Kasumi-1 (cell line): ENCODE data around the gene KRT2.

Experiments used
- DNase-seq, 2 experiments: peaks; one replicate each; lab custom pipeline; 2025; lab: John Stamatoyannopoulos, UW

The KRT2 gene

DNA sequence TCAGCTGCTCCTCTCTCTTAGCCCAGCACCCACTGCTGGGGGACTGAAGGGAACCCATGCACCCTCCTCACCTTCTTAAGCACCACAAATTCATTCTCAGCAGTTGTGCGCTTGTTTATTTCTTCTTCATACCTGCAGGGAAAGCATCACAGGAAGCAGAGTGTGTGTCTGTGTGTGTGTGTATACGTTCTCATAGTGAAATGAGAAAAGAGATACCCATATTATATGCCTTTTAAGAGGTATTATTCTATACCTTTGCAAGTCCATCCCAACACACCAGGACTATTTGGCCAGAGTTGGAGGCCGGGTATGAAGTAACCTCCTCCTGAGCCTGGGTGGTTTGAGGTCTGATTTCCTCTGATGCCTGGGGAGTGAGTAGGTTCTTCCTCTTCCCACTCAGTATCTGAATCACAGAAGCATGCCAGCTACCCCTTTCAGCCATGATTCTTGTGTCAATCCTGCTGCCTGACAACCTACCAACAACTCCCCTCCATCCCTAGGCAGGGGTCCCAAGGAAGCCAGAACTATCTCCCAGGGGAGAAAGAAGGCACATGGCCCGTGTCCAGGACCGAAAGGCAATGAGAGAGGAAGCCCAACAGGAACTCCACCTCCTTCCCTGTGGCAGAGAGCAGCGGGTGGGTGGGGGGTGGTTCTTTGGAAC lies 36.7 kb downstream of the KRT2 start:
- no peak for DNase-seq

DNA sequence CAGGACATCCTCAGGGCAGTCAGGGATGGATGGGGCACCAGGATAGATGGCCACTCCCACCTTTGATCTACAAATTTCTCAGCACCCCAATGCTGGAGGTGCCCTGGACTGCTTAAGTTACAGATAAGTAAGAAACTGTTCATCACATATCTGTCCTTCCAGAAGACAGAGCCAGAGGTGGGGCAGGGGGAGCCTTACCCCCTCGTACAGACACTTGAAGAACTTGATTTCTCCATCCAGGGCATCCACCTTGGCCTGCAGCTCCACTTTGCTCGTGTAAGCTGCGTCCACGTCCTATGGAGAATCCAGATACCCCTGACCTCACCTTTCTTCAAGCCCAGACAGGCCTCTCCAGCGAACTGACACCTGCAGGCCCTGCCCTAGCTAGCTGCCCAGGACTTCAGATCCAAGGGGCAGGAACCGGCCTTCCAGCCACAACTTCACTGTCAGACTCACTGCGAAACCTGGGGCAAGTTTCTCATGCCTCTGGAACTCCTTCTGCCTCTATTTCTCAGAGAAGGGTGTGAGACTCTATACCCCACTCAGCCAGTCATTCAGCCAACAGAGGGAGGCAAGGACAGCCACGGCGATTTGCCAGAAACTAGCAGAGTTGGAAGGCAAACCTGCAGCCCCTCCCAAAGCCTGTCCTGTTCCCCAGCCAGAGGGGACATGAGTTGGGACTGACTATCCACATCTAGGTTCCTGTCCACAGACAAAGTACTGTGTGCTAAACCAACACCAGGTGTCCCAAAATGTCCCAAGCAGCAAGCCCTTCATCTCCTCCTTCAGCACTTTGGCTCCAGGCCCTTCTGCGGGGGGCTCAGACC lies 37.4 kb downstream of the KRT2 start:
- no peak for DNase-seq

DNA sequence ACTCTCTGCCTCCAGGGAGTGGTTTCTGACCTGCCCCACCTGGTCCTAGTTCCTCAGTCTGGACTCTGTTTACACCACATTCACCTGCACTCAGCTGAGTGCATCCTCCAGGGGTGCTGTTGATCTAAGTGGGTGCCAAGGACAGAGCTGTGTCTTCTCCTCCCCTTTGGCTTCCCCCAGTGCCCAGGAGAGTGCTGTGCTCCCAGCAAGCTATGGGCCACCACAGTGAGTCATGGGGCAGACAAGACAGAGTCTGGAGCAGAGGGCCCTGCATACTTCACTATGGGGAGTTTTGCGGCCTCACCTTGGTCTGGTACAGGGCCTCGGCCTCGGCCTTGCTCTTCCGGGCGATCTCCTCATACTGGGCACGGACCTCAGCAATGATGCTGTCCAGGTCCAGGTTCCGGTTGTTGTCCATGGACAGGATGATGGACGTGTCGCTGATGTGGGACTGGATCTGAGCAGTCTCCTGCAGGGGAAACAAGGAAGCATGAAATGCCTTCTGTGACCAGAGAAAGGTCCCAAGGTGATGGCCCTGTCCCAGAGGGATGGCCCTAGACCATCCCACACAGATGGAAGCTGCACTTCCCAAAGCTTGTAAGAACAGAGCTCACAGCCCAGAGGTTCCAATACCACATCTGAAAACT lies 38.5 kb downstream of the KRT2 start:
- no peak for DNase-seq

DNA sequence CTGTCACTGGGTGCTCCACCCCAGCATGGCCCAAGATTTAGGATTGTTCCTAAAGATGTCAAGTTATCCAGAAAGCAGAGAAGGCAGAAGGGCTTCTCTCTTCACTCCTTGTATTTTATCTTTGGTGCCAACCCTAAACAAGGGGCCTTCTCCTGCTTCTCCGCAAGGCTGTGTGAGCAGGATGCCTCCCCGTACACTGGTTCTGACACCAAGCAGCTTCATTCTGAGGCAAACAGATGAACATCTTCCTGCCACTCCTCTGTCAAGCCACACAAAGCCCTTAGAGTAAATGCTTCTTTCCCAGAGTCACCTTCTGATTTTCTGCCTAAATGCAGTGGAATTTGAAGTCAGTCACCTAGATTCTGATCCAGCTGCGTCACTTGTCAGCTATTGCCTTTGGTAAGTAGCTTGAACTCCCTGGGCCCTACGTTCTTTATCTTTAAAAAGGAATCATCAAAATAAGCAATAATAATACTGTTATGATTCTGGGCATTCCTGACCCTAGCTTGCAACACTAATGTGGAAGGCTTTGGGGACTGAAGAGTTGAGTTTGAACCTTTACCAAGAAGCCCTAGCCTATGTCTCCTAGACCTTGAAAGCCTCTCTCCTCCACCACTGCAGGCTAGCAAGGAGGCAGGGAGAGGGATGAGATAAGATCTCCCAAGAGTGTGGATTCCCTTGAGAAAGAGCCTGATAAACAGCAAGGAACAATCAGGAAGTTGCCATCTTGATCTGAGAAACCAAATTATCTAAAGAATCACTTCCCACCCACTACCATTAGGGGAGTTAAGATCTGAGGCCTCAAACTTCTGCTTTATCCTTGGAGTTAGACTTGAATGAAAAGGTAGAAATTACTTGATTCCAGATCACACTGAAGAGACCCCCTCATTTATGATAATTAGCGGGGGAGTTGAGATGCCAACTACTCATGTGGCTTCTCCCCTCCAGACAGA lies 39.3 kb downstream of the KRT2 start:
- DNase-seq = no peak

DNA sequence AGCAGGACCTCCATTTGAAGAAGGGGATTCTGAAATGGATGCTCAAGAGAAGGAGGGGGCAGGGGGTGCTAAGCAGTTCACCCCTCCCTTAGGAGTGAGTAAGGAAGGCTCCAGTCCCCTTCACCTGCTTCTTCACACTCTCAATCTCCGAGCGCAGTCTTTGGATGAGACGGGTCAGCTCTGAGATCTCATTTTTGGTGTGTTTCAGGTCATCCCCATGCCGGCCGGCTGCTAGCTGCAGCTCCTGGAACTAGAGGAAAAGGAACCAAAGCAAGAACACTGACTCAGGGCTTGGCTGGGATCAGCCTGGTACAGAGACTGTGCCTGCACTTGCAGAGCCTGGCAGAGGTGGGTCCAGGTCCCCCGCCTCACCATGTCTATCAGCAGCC lies 40.9 kb downstream of the KRT2 start:
- no peak for DNase-seq

DNA sequence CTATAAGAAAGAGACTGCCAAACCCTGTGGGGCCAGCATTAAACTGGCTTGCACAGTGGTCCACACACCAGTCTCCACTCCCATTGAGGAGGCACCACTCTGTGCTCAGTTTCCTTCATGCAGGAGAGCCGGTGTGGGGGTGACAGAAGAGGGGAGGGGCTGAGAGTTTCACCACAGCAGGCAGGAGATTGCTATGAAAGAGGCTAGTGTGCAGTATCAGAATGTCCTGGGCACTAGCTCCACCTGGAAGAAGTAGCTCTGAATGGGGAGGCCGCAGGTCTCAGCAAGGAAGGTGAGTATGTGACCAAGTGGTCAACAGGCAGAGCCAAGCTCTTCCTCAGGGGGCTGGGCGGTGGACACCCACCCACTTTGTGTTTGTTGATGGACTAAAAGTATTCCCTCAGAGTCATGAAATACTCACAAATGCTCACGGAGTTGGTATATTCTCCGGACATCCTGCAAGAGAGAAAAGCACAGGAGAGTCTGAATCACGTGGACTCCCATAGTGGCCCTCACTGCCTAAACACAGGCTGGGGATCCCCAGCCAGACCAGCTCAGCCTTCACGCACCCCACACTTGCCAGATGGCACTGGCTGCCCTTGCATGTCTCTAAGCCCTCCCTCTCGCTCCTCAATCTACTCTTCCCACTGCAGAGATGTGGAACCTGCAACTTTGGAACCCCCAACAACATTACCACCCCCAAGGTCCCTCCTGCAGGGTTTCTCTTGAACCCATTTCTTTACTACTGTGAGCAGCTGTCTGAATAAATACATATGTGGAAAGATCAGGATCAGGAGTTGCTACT lies 43.0 kb downstream of the KRT2 start:
- DNase-seq = no peak

DNA sequence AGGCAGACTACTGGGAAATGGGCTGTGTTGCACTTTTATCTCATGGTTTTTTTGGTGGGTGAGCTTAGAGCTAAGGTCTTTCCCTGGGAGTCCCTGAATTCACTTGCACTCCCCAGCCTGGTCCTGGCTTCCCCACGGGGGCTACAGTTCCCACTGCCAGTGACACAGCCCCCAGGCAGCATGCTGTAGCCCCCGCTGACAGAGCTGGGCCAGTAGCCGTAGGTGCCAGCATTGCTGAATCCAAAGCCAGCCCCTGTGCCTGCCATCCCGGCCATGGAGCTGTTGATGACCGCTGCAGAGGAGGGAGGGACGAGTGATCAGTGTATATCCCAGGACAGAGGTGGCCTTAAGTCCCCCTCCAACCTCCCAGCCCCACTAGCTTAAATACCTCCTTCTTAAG lies 43.9 kb downstream of the KRT2 start:
- no peak for DNase-seq

DNA sequence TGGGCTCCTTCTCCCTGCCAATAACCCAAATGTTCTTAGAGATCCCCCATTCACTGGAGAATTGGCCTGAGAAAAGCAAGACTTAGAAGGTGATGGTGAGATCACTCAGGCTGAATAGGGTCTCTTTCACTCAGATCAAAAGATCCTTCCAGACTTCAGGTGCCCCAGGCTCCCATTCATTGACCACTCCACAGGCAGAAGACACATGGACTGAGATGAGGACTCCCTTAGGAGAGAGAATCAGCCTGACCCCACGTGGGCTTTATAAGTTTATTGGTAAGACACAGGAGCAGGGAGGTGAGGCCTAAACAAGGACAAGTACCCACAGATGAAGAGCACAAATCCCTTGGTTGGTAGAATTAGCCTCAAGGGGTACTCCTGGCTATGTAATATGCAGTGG lies 44.7 kb downstream of the KRT2 start:
- no peak for DNase-seq

DNA sequence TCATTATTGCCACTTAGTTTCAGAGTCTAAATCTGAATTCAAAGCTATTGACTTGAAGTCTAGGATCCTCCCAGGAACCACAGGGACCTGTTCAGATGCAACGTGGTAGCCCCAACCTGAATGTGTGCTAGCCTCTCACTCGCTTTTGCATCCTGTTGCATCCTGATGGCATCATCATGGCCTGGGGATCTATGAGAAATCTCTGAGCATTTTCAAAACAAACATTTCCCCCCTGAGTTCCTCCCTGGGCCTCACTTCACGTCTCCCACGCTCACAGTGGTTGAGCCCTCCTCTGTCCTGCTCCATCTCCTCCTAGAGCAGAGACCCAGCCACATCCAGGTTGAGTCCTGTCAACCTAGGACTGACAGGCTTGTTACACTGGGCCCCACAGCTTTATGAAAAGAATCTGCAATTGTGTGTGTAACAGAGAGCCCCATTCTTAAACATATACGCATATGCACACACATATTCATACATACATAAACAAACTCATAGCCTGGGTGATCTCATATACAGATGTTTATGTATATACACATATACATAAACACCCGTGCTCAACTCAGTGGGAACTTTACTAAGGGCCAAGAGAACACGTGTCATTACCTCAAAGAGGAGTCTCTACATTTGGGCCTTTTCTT lies 45.3 kb downstream of the KRT2 start:
- no peak for DNase-seq

DNA sequence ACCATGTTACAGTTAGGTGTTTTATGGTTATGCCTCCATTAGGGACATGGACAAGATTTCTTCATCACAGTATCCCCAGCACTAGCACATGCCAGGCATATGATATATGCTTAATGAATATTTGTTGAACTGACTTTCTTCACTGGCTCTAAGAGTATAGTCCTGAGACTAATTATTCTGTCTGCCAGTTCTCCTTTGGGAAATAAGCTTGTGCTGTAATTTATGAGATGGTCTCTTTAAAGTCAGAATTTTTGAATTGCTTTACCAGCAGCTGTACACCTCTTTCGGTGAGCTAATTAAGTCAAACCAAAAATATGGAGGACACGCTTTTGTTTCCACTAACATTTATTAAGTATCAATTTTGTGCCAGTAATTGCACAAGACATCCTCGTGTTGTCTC lies 45.9 kb downstream of the KRT2 start:
- no peak for DNase-seq

DNA sequence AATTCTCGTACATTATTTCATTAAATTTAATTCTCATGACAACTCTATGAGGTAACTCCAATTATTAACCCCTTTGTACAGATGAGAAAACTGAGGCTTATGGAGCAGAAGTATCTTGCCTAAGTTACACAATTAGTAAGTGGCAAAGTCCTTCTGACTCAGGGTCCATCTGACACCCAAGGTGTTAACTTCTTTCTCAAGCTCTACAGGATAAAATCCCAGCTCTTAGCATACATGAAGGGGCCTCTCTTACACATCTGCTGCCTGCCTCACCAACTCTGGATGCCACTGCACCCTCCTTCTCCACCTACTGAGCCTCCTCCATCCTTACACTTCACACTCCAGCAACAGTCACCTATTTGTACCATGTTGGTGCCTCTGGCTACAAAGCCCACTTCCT lies 46.5 kb downstream of the KRT2 start:
- no peak for DNase-seq

DNA sequence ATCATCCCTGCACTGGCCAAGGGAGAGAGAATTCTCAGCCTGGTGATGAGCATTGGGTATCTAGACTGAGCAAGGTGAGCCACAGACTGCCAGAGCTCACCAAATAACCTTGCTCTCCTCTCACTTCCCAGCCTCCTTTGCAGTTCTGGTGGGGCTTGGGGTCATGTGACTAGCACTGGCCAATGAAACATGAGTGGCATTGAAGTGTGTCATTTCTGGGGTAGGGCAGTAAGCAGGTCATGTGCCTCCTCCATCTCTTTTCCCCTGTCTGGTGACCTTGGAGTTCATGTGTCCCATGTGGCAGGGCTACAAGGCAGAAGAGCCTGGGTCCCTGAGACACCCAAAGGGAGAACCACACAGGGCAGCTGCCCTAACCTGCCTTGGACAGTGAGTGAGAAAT lies 47.2 kb downstream of the KRT2 start:
- no peak for DNase-seq

DNA sequence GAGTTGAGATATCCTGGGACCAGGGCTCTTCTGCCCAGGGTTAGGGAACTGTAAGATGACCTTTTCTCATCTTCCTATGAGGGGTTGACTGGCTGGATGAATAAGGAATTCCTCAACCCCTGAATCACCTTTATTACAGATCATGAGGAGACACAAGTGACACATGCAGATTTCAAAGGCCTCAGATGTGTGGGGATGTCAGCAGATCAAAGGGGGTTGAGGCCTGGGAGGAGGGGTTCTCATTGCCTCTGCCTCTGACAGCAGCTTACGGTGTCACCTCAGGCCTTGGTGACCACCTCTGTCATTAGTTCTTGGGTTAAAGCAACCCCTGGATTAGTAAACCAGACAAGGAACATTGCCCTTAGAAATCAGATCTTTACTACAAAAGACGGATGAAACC lies 48.7 kb downstream of the KRT2 start:
- DNase-seq = no peak

DNA sequence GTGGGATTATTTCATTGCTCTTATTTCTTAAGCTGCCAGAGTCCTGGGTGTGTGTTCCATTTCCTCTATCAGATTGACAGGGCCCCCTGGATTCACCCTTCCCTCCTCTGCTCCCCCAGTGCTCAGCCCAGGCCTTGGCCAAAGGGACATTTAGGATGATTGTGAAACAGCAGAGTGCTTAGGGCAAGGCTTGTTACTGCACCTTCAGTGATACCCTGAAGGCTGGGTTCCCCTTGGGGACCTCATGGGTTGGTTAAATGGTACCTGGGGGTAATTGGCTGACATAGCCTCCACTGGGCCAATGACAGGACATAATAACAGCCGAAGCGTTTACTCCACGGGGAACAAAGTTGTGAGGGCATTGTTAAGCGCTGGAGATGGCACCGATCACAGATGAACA lies 49.5 kb downstream of the KRT2 start:
- no peak for DNase-seq

DNA sequence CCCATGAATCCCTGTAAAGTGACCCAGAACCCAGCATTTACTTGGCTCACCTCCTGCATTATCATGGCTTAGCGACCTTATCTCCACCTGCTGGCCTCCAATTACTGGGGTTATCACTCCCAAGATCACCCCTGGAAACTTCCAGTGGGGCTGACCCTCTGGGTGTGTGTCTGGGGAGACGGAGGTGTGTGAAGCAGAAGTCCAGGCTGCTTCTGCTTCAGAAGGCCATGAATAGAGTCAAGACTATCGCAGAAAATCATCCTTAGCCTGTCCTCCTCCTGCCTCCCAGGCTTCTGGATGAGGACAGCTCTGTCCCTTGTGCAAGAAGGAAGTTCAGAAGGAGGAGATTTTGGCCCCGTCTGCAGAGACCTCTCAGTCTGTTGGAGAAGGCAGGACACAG lies 50.3 kb downstream of the KRT2 start:
- DNase-seq = no peak

DNA sequence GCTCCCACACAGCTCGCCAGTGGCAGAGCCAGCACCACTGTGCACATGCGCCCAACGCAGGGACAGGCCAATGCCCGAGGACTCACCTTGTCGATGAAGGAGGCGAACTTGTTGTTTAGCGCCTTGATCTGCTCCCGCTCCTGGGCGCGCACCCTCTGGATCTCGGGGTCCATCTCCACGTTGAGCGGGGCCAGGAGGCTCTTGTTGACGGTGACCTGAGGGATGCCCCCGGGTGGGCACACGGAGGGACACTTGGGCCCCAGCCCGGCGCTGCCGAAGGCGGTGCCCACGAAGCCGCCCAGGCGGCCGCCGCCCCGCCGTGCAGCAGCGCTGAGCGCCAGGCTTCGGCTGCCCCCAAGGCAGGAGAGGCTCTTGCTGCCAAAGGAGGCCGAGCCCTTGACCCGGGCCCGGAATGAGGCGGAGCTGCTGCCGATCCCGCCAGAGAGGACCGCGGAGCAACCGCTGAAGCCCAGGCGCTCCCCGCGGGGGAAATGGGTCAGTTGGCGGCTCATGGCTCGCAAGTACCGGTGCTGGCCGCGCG lies 51.0 kb downstream of the KRT2 start, which contains the start of gene KRT72:
KRT72 (minus strand) TSS at position 523 of the 541 bp plus-strand sequence; CDS start at position 512, 11 bp downstream.
- no peak for DNase-seq

DNA sequence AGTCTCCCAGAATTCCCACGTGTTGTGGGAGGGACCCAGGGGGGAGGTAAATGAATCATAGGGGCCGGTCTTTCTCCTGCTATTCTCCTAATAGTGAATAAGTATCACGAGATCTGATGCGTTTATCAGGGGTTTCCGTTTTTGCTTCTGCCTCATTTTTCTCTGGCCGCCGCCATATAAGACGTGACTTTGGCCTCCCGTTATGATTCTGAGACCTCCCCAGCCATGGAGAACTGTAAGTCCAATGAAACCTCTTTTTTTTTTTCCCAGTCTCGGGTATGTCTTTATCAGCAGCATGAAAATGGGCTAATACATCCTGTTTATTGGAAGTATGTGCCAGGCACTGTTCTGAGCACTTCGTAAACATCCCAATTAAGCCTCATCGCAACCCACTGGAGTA lies 51.5 kb downstream of the KRT2 start:
- no peak for DNase-seq

DNA sequence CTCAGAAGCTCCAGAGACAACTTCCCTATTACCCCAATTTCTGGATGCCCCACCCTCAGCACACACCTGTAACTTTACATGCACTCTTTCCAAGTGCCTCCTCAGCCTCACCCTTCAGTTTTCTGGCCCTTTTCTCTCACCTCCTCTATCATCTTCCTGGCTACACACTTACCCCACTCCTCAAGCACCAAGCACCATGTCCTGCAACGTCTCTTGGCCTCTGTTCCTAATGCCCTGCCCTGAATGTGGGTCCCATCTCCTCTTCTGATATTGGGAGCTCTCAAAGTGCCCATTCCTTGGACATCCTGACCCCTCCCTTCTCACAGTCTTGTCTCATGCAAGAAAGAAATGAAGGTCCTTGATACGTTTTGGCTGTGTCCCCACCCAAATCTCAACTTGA lies 51.9 kb downstream of the KRT2 start:
- DNase-seq = no peak

DNA sequence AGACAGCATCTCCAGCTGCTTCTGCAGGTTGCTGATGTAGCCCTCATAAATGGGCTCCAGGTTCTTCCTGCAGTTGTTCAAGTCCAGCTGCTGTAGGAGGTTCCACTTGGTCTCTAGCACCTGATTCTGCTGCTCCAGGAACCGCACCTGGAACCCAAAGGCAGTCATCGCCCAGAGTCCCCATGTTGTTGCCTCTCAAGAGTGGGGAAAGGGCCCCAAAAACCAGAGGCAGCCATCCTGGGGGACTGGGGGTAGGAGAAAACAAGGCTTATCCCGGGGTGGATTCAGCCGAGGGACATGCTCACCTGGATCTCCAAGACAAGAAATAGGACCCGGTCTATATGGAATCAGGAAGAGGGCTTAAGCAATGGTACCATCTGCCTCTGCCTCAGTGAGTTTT lies 53.0 kb downstream of the KRT2 start:
- no peak for DNase-seq
